GM23338 (cell line): ENCODE measurements around the gene DLGAP4.

ENCODE experiments used
- POLR2AphosphoS5 ChIP-seq: IDR thresholded peaks from 2 replicates; pipeline ENCODE4 v1.6.1; 2016; ENCODE audit warnings: antibody characterized with exemption, low read depth
- TF ChIP-seq, protein P1 (sequence below), 2 experiments: fragments of 200-600 bp in 1 of 2; sonication (generic) in 1 of 2; conservative IDR thresholded peaks; 2 replicates each; pipeline versions ENCODE4 v1.5.1 to v1.6.1; 2016 to 2017; ENCODE audit warnings: antibody characterized with exemption in 2 of 2, low read depth in 2 of 2, mild to moderate bottlenecking in 2 of 2, moderate library complexity in 1 of 2
- TF ChIP-seq, protein P2 (sequence below): IDR thresholded peaks from one replicate; pipeline ENCODE4 v1.6.1; 2018; ENCODE audit warnings: antibody characterized with exemption; ENCODE audit not compliant: unreplicated experiment

DNA sequence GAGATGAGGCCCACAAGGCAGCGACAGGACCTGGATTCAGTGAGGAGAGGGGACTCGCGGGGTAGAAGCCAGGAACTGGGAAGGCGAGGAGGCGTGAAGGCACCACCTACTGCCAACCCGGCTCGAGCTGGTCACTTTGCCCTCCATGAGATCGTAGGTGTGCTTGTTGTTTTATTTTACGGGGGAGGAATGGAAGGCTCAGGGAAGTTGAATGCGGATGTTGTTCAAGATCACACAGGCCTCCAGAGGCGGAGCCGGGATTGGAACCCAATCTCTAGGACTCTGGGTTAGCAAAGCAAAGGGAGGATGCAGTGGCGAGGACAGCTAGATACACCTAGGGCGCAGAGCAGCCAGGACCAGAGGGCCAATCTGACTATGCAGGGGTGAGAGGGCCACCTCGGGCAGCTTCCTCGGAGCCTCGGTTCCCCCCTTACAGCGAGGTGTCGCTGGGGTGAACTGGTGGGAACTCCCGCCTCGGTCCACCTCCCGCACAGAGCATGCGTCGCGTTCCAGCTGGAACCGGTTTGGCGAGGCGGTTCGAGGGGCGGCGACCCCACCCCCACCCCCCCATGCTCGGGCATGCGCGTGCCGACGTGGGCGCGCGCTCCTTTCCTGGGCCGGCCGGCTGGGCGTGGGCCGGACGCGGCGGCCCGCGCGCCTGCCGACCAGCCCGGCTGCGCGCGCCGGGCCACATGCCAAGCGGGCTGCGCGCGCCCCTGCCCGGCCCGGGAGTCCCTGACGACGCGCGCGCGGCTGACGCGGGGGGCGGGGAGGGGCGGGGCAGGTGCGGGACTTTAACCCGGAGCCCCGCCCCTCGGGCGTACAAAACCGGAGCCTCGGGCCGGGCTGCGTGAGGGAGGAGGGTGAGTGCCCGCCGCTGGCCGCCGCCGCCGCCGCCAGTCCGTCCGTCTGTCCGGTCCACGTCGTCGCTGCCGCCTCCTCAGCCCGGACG is 154.8 kb downstream of the DLGAP4 start:
- TF ChIP-seq, protein P1, sequence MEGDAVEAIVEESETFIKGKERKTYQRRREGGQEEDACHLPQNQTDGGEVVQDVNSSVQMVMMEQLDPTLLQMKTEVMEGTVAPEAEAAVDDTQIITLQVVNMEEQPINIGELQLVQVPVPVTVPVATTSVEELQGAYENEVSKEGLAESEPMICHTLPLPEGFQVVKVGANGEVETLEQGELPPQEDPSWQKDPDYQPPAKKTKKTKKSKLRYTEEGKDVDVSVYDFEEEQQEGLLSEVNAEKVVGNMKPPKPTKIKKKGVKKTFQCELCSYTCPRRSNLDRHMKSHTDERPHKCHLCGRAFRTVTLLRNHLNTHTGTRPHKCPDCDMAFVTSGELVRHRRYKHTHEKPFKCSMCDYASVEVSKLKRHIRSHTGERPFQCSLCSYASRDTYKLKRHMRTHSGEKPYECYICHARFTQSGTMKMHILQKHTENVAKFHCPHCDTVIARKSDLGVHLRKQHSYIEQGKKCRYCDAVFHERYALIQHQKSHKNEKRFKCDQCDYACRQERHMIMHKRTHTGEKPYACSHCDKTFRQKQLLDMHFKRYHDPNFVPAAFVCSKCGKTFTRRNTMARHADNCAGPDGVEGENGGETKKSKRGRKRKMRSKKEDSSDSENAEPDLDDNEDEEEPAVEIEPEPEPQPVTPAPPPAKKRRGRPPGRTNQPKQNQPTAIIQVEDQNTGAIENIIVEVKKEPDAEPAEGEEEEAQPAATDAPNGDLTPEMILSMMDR (conservative IDR thresholded peaks at IDR 0.05; ENCODE audit: low read depth in 2 of 2): no peak
- TF ChIP-seq POLR2AphosphoS5: peak; percentile 70
- TF ChIP-seq, protein P2, sequence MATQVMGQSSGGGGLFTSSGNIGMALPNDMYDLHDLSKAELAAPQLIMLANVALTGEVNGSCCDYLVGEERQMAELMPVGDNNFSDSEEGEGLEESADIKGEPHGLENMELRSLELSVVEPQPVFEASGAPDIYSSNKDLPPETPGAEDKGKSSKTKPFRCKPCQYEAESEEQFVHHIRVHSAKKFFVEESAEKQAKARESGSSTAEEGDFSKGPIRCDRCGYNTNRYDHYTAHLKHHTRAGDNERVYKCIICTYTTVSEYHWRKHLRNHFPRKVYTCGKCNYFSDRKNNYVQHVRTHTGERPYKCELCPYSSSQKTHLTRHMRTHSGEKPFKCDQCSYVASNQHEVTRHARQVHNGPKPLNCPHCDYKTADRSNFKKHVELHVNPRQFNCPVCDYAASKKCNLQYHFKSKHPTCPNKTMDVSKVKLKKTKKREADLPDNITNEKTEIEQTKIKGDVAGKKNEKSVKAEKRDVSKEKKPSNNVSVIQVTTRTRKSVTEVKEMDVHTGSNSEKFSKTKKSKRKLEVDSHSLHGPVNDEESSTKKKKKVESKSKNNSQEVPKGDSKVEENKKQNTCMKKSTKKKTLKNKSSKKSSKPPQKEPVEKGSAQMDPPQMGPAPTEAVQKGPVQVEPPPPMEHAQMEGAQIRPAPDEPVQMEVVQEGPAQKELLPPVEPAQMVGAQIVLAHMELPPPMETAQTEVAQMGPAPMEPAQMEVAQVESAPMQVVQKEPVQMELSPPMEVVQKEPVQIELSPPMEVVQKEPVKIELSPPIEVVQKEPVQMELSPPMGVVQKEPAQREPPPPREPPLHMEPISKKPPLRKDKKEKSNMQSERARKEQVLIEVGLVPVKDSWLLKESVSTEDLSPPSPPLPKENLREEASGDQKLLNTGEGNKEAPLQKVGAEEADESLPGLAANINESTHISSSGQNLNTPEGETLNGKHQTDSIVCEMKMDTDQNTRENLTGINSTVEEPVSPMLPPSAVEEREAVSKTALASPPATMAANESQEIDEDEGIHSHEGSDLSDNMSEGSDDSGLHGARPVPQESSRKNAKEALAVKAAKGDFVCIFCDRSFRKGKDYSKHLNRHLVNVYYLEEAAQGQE: no peak
